SH-SY5Y (cell line): ENCODE measurements around the gene ATAD1.

ENCODE experiments used
- GATA2 ChIP-seq: IDR thresholded peaks from 2 replicates; pipeline ENCODE4 v1.6.1; 2011; ENCODE audit warnings: mild to moderate bottlenecking, low read depth, low read length
- GATA3 ChIP-seq: IDR thresholded peaks from 2 replicates; pipeline ENCODE4 v1.6.1; 2011; ENCODE audit warnings: low read depth, mild to moderate bottlenecking, low read length, moderate library complexity

The ATAD1 gene

GRCh38 chr10:87817609-87818504 lies at the start of gene ATAD1:
TSS of gene ATAD1 (minus strand) at chr10:87818226. CDS start at chr10:87814599, 3,627 bp downstream.
- no peak for TF ChIP-seq GATA2
- TF ChIP-seq GATA3 = no peak

GRCh38 chr10:87867453-87867852 lies 49.4 kb upstream of the ATAD1 start:
- TF ChIP-seq GATA3 (no peak), GATA2 (no peak)

GRCh38 chr10:87866412-87866974 lies 48.5 kb upstream of the ATAD1 start:
- no peak for TF ChIP-seq GATA3
- TF ChIP-seq GATA2 = no peak

- TF ChIP-seq GATA3 (no peak), GATA2 (no peak)
Measured at GRCh38 chr10:87865241-87865881, 47.3 kb upstream of the ATAD1 start.

- TF ChIP-seq GATA2 (no peak), GATA3 (no peak)
Measured at GRCh38 chr10:87864496-87865059, 46.6 kb upstream of the ATAD1 start.

GRCh38 chr10:87863053-87863943 lies 45.3 kb upstream of the ATAD1 start, which contains the start of the genes KLLN and PTEN:
TSS of gene KLLN (minus strand) at chr10:87863533. CDS start at chr10:87862487, 1,046 bp downstream.
TSS of gene PTEN (plus strand) at chr10:87863625. CDS start at chr10:87864470, 845 bp downstream.
- TF ChIP-seq GATA2 = no peak
- TF ChIP-seq GATA3 = no peak

- TF ChIP-seq GATA3 (no peak), GATA2 (no peak)
Measured at GRCh38 chr10:87862679-87863052, 44.6 kb upstream of the ATAD1 start.

GRCh38 chr10:87861953-87862678 lies 44.1 kb upstream of the ATAD1 start:
- TF ChIP-seq GATA3 (no peak), GATA2 (peak; percentile 20; the same call in 1 of the 2 replicates)

- TF ChIP-seq GATA2 (no peak), GATA3 (no peak)
Measured at GRCh38 chr10:87861566-87861952, 43.5 kb upstream of the ATAD1 start.

- TF ChIP-seq GATA2 (no peak), GATA3 (no peak)
Measured at GRCh38 chr10:87860816-87861403, 42.9 kb upstream of the ATAD1 start.

- TF ChIP-seq GATA2 (0 out of 2 replicates have a peak, but pooled peaks have one; percentile 5), GATA3 (no peak)
Measured at GRCh38 chr10:87860156-87860795, 42.2 kb upstream of the ATAD1 start.

GRCh38 chr10:87852089-87852488 lies 34.1 kb upstream of the ATAD1 start:
- no peak for TF ChIP-seq GATA2
- TF ChIP-seq GATA3 = no peak
